ENCODE measurements around the gene MR1. TPM values are rescaled to one million over a fixed set of nuclear protein-coding genes. Genes with fewer than 3 reads are reported as not detected.

MR1 gene
- total and polyA plus RNA-seq, 2 of the 13 experiments (the other 11 are each of a cell fraction or from before 2014, with no cell fraction given), result 7.7 to 10.4 TPM

GRCh38 chr1:181075766-181076350 lies 42.1 kb downstream of the MR1 start:
- Histone ChIP-seq H3K27me3 (ENCODE audit: control insufficient read depth in 1 of 2, insufficient read depth in 2 of 2, low read length in 2 of 2) (peaks cover 3 to 24% of the 10 kb centered on the region in 2 experiments; a peak in 3 of 5 replicates), H3K9ac (ENCODE audit: insufficient read depth, low read depth, low read length) (no peak overlapping the region), H3K9me3 (ENCODE audit: low read length) (no peaks in the 10 kb centered on the region), H3K27ac (ENCODE audit: extremely low read length, insufficient read depth, low read length) (no peak overlapping the region), H3K4me2 (ENCODE audit: low read depth, low read length) (no peak overlapping the region), H3K4me3 (replicated peaks in 1 of 3; ENCODE audit: insufficient read depth in 1 of 3, low read depth in 2 of 3, low read length in 3 of 3) (no peak overlapping the region), H2AFZ (ENCODE audit: low read length) (no peak overlapping the region), H4K20me1 (ENCODE audit: insufficient read depth, low read length) (no peaks in the 10 kb centered on the region), H3K79me2 (ENCODE audit: insufficient read depth, low read length) (no peaks in the 10 kb centered on the region), H3K36me3 (replicated peaks in 1 of 2; ENCODE audit: control insufficient read depth in 1 of 2, insufficient read depth in 2 of 2, low read length in 2 of 2) (no peaks in the 10 kb centered on the region), H3K4me1 (ENCODE audit: insufficient read depth, low read length) (peaks cover 11% of the 10 kb centered on the region; the same call in 1 of the 2 replicates)
- DNase-seq (ENCODE audit: low spot score) (no peak), ATAC-seq (no peak), FAIRE-seq (no peak)
- no peak for TF ChIP-seq GFI1 (CRISPR knock-in tag; IDR thresholded peaks at IDR 0.05; ENCODE audit: borderline replicate concordance)
- TF ChIP-seq SIX1 (CRISPR knock-in tag; IDR thresholded peaks at IDR 0.05; ENCODE audit: borderline replicate concordance), result no peak
- no peak for TF ChIP-seq MAFF (IDR thresholded peaks at IDR 0.05; ENCODE audit: low read depth, low read length)
- in situ Hi-C loops (cut with HindIII; ENCODE audit: extremely low pct_ligation_motif_present, low pct_unique_long_range_greater_than_20kb), result no loop called here
- 12% methylated on average over 5 of the region's 5 CpGs for WGBS (ENCODE audit: low lambda C conversion rate)
- intact Hi-C loops (cut with micrococcal nuclease; ENCODE audit: unreplicated experiment), result no loop called here
- CTCF ChIA-PET (ENCODE audit: low intra/inter-chr PET ratio, low total read pairs), result no interaction called here
- POLR2A ChIA-PET, result interaction anchor here (1.0 kb wide), 1 partner anchor 13 kb away, joined by 3 read pairs; the partner anchor contains the start of gene IER5
- no TSS peak for BruUV-seq (replicated peaks)

- WGBS (ENCODE audit: low lambda C conversion rate), result 22% methylated on average over 3 of the region's 3 CpGs
- FAIRE-seq (no peak), DNase-seq (ENCODE audit: low spot score) (no peak), ATAC-seq (no peak)
- H3K27me3 ChIP-seq (ENCODE audit: control insufficient read depth in 1 of 2, insufficient read depth in 2 of 2, low read length in 2 of 2), result peaks cover 3 to 24% of the 10 kb centered on the region in 2 experiments; a peak in 3 of 5 replicates
- POLR2A ChIA-PET, result no interaction called here
- no peaks in the 10 kb centered on the region for H3K79me2 ChIP-seq (ENCODE audit: insufficient read depth, low read length)
- intact Hi-C loops (cut with micrococcal nuclease; ENCODE audit: unreplicated experiment) (no loop called here), in situ Hi-C loops (cut with HindIII; ENCODE audit: extremely low pct_ligation_motif_present, low pct_unique_long_range_greater_than_20kb) (no loop called here)
- H3K36me3 ChIP-seq (replicated peaks in 1 of 2; ENCODE audit: control insufficient read depth in 1 of 2, insufficient read depth in 2 of 2, low read length in 2 of 2), result no peaks in the 10 kb centered on the region
- no peaks in the 10 kb centered on the region for H4K20me1 ChIP-seq (ENCODE audit: insufficient read depth, low read length)
- peaks cover 15% of the 10 kb centered on the region; the same call in 1 of the 2 replicates for H3K4me1 ChIP-seq (ENCODE audit: insufficient read depth, low read length)
- H3K4me3 ChIP-seq (replicated peaks in 1 of 3; ENCODE audit: insufficient read depth in 1 of 3, low read depth in 2 of 3, low read length in 3 of 3), result no peak overlapping the region
- H3K9ac ChIP-seq (ENCODE audit: insufficient read depth, low read depth, low read length), result no peak overlapping the region
- H3K9me3 ChIP-seq (ENCODE audit: low read length), result no peaks in the 10 kb centered on the region
- no peak overlapping the region for H2AFZ ChIP-seq (ENCODE audit: low read length)
- CTCF ChIA-PET (ENCODE audit: low intra/inter-chr PET ratio, low total read pairs), result no interaction called here
- no peak overlapping the region for H3K4me2 ChIP-seq (ENCODE audit: low read depth, low read length)
- no peak overlapping the region for H3K27ac ChIP-seq (ENCODE audit: extremely low read length, insufficient read depth, low read length)
- no TSS peak for BruUV-seq (replicated peaks)
- no peak for TF ChIP-seq HINFP (CRISPR knock-in tag; IDR thresholded peaks at IDR 0.05; ENCODE audit: low read depth)
- TF ChIP-seq GABPB1 (CRISPR knock-in tag; IDR thresholded peaks at IDR 0.05), result no peak
- no peak for TF ChIP-seq AGO2 (optimal IDR thresholded peaks at IDR 0.05; ENCODE audit: low read depth, low read length)
- TF ChIP-seq, protein P1, sequence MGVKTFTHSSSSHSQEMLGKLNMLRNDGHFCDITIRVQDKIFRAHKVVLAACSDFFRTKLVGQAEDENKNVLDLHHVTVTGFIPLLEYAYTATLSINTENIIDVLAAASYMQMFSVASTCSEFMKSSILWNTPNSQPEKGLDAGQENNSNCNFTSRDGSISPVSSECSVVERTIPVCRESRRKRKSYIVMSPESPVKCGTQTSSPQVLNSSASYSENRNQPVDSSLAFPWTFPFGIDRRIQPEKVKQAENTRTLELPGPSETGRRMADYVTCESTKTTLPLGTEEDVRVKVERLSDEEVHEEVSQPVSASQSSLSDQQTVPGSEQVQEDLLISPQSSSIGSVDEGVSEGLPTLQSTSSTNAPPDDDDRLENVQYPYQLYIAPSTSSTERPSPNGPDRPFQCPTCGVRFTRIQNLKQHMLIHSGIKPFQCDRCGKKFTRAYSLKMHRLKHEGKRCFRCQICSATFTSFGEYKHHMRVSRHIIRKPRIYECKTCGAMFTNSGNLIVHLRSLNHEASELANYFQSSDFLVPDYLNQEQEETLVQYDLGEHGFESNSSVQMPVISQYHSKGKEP (CRISPR knock-in tag; IDR thresholded peaks at IDR 0.05), result no peak
- no peak for TF ChIP-seq RBM22 (optimal IDR thresholded peaks at IDR 0.05; ENCODE audit: low read length)
- TF ChIP-seq, protein P2, sequence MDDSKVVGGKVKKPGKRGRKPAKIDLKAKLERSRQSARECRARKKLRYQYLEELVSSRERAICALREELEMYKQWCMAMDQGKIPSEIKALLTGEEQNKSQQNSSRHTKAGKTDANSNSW (CRISPR knock-in tag; IDR thresholded peaks at IDR 0.05; ENCODE audit: borderline replicate concordance), result no peak
- no peak for TF ChIP-seq SRSF4 (IDR thresholded peaks at IDR 0.05; ENCODE audit: low read depth, low read length, poor library complexity, severe bottlenecking)
- no peak for TF ChIP-seq TFAP4 (IDR thresholded peaks at IDR 0.05; ENCODE audit: borderline replicate concordance, low read depth)
- no peak for TF ChIP-seq ZNF674 (CRISPR knock-in tag; IDR thresholded peaks at IDR 0.05; ENCODE audit: low read depth)
- TF ChIP-seq KDM2A (CRISPR knock-in tag; IDR thresholded peaks at IDR 0.05; ENCODE audit: borderline replicate concordance, low read depth), result no peak
- TF ChIP-seq BHLHE40 (IDR thresholded peaks at IDR 0.05; ENCODE audit: low read length), result no peak
Observed at GRCh38 chr1:181076852-181077251, 43.1 kb downstream of the MR1 start.
